SJSA1 (cell line): ENCODE results near the gene KRTAP20-4. TPM values are rescaled to one million over a fixed set of nuclear protein-coding genes. Genes with fewer than 3 reads are reported as not detected.

ENCODE experiments used
- DNase-seq, 2 experiments: peaks; one replicate each; pipeline ENCODE4 v3.0.0-alpha.2; 2015 to 2020; ENCODE audit warnings: low spot score in 2 of 2, low read depth in 1 of 2
- H3K27ac ChIP-seq: fragments of 250-450 bp; sonication (Bioruptor Pico); 2 replicates; pipeline ENCODE4 v1.5.1; 2020; ENCODE audit warnings: mild to moderate bottlenecking, moderate library complexity
- H3K27me3 ChIP-seq: fragments of 250-450 bp; sonication (Bioruptor Pico); replicated peaks from 2 replicates; pipeline ENCODE4 v1.5.1; 2020; ENCODE audit warnings: mild to moderate bottlenecking, moderate library complexity
- H3K36me3 ChIP-seq: fragments of 250-450 bp; sonication (Bioruptor Pico); 2 replicates; pipeline ENCODE4 v1.5.1; 2020; ENCODE audit warnings: mild to moderate bottlenecking
- H3K4me1 ChIP-seq: fragments of 250-450 bp; sonication (Bioruptor Pico); replicated peaks from 2 replicates; pipeline ENCODE4 v1.6.1; 2021; ENCODE audit warnings: mild to moderate bottlenecking
- H3K4me3 ChIP-seq: fragments of 250-450 bp; sonication (Bioruptor Pico); 2 replicates; pipeline ENCODE4 v1.5.1; 2020; ENCODE audit warnings: mild to moderate bottlenecking
- H3K9me3 ChIP-seq: fragments of 250-450 bp; sonication (Bioruptor Pico); replicated peaks from 2 replicates; pipeline ENCODE4 v1.5.1; 2020; ENCODE audit warnings: mild to moderate bottlenecking
- total RNA-seq: library from RNA; depleted of rRNA; stranded (reverse); fragments of >200 nt; shearing (Covaris generic); gene quantifications from 2 replicates; pipeline ENCODE4 v1.2.3, GENCODE V29; 2014; rRNA removed

Gene KRTAP20-4
- not detected in 2 replicates for total RNA-seq

- no peaks in the 10 kb centered on the region for H3K36me3 ChIP-seq
- H3K4me1 ChIP-seq = peaks cover 18% of the 10 kb centered on the region
- peak within 1 kb of the TSS; percentile 64 for H3K27ac ChIP-seq
- no peak within 1 kb of the TSS for H3K4me3 ChIP-seq
- no peaks in the 10 kb centered on the region for H3K9me3 ChIP-seq
- no peaks in the 10 kb centered on the region for H3K27me3 ChIP-seq
- no peak for DNase-seq
Measured at GRCh38 chr21:30620522-30620921, at the start of gene KRTAP20-4. TSS of gene KRTAP20-4 (plus strand) at chr21:30620627.

DNA sequence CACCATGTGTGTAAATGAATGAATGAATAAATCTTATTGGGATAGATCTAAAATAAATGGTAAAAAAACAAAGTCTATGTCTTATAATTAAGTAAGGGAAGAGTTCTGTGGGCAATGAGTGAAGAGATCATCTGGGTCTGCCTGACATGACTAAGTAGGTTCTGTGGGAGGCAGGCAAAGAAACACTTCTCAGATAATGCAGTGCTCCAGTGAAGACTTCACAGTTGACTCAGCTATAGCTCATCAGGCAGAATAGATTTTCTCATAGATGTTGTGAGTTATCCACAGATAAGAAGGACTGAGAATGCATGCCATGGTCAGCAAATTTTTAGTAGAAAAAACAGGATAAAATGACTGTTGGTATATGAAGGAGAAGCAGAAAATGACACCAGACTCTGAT is 42.7 kb upstream of the KRTAP20-4 start:
- H3K9me3 ChIP-seq = no peaks in the 10 kb centered on the region
- DNase-seq = no peak
- no peak overlapping the region for H3K4me3 ChIP-seq
- no peaks in the 10 kb centered on the region for H3K36me3 ChIP-seq
- no peaks in the 10 kb centered on the region for H3K4me1 ChIP-seq
- H3K27me3 ChIP-seq = no peaks in the 10 kb centered on the region
- no peak overlapping the region for H3K27ac ChIP-seq

DNA sequence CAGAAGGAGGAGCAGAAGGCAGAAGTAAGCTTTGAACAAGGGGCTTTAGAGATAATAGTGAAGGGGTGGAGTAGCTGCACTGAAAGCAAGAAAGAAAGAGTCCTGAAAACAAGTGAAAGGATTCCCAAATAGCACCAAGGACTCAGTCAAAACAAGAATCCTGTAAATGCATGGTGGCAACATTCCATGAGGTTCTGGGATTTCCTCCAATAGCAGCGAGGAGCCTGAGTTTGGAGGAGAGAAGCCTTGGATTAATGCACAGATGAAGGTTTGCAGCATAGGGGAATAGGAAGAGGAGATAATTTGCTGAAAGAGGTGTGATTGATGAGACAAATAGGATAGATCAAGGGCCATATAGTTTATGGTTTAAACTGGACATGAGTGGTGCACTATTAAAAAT is 41.1 kb upstream of the KRTAP20-4 start:
- DNase-seq = no peak
- H3K36me3 ChIP-seq = no peaks in the 10 kb centered on the region
- H3K4me1 ChIP-seq = no peaks in the 10 kb centered on the region
- no peaks in the 10 kb centered on the region for H3K27me3 ChIP-seq
- H3K27ac ChIP-seq = no peak overlapping the region
- no peak overlapping the region for H3K4me3 ChIP-seq
- H3K9me3 ChIP-seq = no peaks in the 10 kb centered on the region

DNA sequence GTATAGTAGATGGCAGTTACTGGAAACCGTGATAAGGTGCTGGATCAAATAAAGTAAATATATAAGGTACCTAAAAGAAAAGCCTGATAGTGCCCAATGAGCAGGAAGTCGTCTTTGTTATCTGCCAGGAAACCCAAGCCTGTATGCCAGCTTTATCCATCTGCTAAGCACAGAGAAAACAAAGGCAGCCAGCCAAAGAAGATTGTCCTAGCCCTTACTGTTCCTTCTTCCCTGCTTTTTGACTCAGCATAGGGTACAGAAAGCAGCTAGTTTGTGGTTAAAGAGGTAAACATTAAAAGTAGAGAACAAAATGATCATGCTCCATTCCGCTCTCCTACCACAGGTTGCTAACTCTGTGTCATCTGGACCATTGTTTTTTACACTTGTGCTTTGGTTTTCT is 40.3 kb upstream of the KRTAP20-4 start:
- Histone ChIP-seq H3K9me3 (no peaks in the 10 kb centered on the region), H3K27me3 (no peaks in the 10 kb centered on the region), H3K36me3 (no peaks in the 10 kb centered on the region), H3K27ac (no peak overlapping the region), H3K4me1 (no peaks in the 10 kb centered on the region), H3K4me3 (no peak overlapping the region)
- DNase-seq = no peak

DNA sequence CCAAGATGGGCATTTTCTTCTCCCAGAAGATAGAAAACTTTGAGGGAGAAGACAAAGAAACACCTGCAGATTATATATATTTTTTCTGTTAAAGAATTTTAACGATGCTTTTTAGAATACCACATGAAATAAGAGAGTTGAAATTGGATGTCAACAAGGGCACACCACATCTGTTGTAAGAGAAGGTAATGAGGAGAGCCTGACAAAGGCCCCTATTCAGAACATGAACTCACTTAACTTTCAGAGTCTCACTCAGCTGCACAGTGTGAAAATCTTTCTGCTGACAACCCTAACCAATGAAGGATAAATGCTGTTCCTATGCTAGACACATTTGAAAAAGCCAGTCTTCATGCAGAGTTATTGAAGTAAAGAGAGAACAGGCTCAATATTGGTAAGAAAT is 37.6 kb upstream of the KRTAP20-4 start:
- no peaks in the 10 kb centered on the region for H3K36me3 ChIP-seq
- no peaks in the 10 kb centered on the region for H3K9me3 ChIP-seq
- no peak overlapping the region for H3K27ac ChIP-seq
- H3K4me1 ChIP-seq = no peaks in the 10 kb centered on the region
- no peak overlapping the region for H3K4me3 ChIP-seq
- no peaks in the 10 kb centered on the region for H3K27me3 ChIP-seq
- no peak for DNase-seq

DNA sequence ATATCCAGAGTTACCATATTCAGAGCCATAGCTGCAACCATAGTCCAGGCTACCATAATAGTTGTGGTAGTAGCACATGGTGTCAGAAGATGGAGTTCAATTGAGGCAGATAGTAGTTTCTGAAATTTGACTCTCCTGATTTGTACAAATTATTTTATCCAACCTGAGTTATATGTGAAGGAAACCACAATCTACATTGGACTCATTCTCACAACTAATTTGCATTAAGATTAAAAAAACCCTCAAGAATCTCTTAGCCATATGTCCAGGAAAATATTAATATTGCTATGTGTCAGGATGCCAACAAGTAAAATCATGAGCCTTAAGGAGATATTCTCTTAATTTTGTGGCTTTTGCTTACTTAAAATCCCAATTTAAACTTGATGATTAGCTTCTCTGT is 30.1 kb upstream of the KRTAP20-4 start, which contains the start of gene KRTAP22-2:
TSS of gene KRTAP22-2 (minus strand) at position 101 of the 400 bp plus-strand sequence.
- no peak for DNase-seq
- Histone ChIP-seq H3K9me3 (no peaks in the 10 kb centered on the region), H3K4me3 (no peak within 1 kb of the TSS), H3K36me3 (no peaks in the 10 kb centered on the region), H3K27me3 (no peaks in the 10 kb centered on the region), H3K4me1 (no peaks in the 10 kb centered on the region), H3K27ac (no peak within 1 kb of the TSS)

DNA sequence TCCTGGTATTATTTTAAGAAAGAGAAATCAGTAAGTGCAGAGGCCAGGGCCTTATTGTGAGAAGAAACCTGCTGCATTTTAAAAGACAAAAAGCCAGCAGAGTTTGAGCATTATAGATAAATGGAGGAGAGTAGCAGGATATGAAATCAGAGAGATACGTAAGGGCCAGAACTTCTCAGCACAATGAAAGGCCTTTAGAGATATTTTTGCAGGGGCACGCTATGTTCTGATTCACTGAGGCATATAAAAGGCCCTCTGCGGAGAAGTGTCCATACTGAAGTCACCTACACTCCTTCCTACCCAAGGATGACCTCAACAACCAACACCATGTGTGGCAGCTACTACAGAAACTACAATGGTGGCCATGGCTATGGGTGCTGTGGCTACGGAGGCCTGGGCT is 28.3 kb upstream of the KRTAP20-4 start, which contains the start of gene KRTAP6-3:
TSS of gene KRTAP6-3 (plus strand) at position 301 of the 400 bp plus-strand sequence. CDS start at position 307, 6 bp downstream.
- Histone ChIP-seq H3K4me1 (no peaks in the 10 kb centered on the region), H3K9me3 (no peaks in the 10 kb centered on the region), H3K4me3 (no peak within 1 kb of the TSS), H3K27me3 (no peaks in the 10 kb centered on the region), H3K36me3 (no peaks in the 10 kb centered on the region), H3K27ac (no peak within 1 kb of the TSS)
- DNase-seq = no peak

- H3K4me3 ChIP-seq = no peak within 1 kb of the TSS
- DNase-seq = no peak
- no peak within 1 kb of the TSS for H3K27ac ChIP-seq
- no peaks in the 10 kb centered on the region for H3K9me3 ChIP-seq
- H3K36me3 ChIP-seq = no peaks in the 10 kb centered on the region
- no peaks in the 10 kb centered on the region for H3K27me3 ChIP-seq
- H3K4me1 ChIP-seq = no peaks in the 10 kb centered on the region
Measured at GRCh38 chr21:30598802-30599201, 21.6 kb upstream of the KRTAP20-4 start, which contains the start of gene KRTAP6-2. TSS of gene KRTAP6-2 (minus strand) at chr21:30598902. CDS start at chr21:30598874, 28 bp downstream.

GRCh38 chr21:30600787-30601186 is 19.6 kb upstream of the KRTAP20-4 start, which contains the start of gene KRTAP22-1:
TSS of gene KRTAP22-1 (plus strand) at chr21:30601087.
- Histone ChIP-seq H3K4me1 (no peaks in the 10 kb centered on the region), H3K27ac (no peak within 1 kb of the TSS), H3K36me3 (no peaks in the 10 kb centered on the region), H3K9me3 (no peaks in the 10 kb centered on the region), H3K4me3 (no peak within 1 kb of the TSS), H3K27me3 (no peaks in the 10 kb centered on the region)
- DNase-seq = no peak

GRCh38 chr21:30605968-30606367 is 14.5 kb upstream of the KRTAP20-4 start:
- Histone ChIP-seq H3K9me3 (no peaks in the 10 kb centered on the region), H3K4me1 (no peaks in the 10 kb centered on the region), H3K27ac (no peak overlapping the region), H3K27me3 (no peaks in the 10 kb centered on the region), H3K4me3 (no peak overlapping the region), H3K36me3 (no peaks in the 10 kb centered on the region)
- no peak for DNase-seq

- H3K27me3 ChIP-seq = no peaks in the 10 kb centered on the region
- no peak for DNase-seq
- no peak overlapping the region for H3K27ac ChIP-seq
- no peaks in the 10 kb centered on the region for H3K4me1 ChIP-seq
- no peaks in the 10 kb centered on the region for H3K9me3 ChIP-seq
- no peaks in the 10 kb centered on the region for H3K36me3 ChIP-seq
- no peak overlapping the region for H3K4me3 ChIP-seq
Measured at GRCh38 chr21:30612132-30612531, 8.3 kb upstream of the KRTAP20-4 start.

GRCh38 chr21:30613836-30614235 is 6.6 kb upstream of the KRTAP20-4 start, which contains the start of gene KRTAP6-1:
TSS of gene KRTAP6-1 (minus strand) at chr21:30613930. CDS start at chr21:30613904, 26 bp downstream.
- no peak for DNase-seq

GRCh38 chr21:30615199-30615598 is 5.2 kb upstream of the KRTAP20-4 start:
- no peak for DNase-seq
- Histone ChIP-seq H3K4me1 (peaks cover 4% of the 10 kb centered on the region; the same call in 1 of the 2 replicates), H3K36me3 (no peaks in the 10 kb centered on the region), H3K27ac (no peak overlapping the region), H3K9me3 (no peaks in the 10 kb centered on the region), H3K4me3 (no peak overlapping the region), H3K27me3 (no peaks in the 10 kb centered on the region)

More at GRCh38 chr21:30613836-30614235, 6.6 kb upstream of the KRTAP20-4 start, which contains the start of gene KRTAP6-1:
- Histone ChIP-seq H3K4me3 (no peak within 1 kb of the TSS), H3K36me3 (no peaks in the 10 kb centered on the region), H3K27ac (no peak within 1 kb of the TSS), H3K27me3 (no peaks in the 10 kb centered on the region), H3K4me1 (no peaks in the 10 kb centered on the region), H3K9me3 (no peaks in the 10 kb centered on the region)

GRCh38 chr21:30616125-30616524 is 4.3 kb upstream of the KRTAP20-4 start, which contains the start of gene KRTAP20-1:
TSS of gene KRTAP20-1 (plus strand) at chr21:30616425. CDS start at chr21:30616455, 30 bp downstream.
- Histone ChIP-seq H3K4me3 (no peak within 1 kb of the TSS), H3K9me3 (no peaks in the 10 kb centered on the region), H3K4me1 (peaks cover 8% of the 10 kb centered on the region; the same call in 1 of the 2 replicates), H3K36me3 (no peaks in the 10 kb centered on the region), H3K27ac (no peak within 1 kb of the TSS), H3K27me3 (no peaks in the 10 kb centered on the region)
- no peak for DNase-seq
